ENCODE data around the gene CHSY3.
"Not testable (repeated sequence)": the region's sequence is repeated elsewhere in the genome, so short reads cannot be mapped to it uniquely, and the experiment has no call there.

CHSY3 gene

DNA sequence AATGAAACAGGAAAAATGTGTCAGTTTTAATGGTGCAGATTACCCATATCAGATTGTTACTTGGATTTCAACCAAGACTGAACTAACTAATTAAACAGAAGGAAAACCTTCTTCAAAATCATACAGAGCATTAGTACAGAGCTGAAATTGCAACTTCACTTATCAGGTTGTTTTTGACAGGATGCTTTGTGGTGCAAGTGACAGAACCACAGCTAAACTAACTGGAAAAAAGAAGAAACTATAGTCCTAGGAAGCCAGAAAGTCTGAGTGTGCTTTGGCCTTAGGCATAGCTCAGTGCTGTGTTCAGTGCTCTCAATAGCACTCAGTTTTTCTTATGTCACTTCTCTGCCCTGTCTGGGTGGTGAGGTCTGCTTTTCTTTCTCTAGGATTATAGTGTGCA is 267.4 kb downstream of the CHSY3 start:
- DNase-seq, result no peak

- no peak for DNase-seq
These were observed 278.9 kb downstream of the CHSY3 start for GRCh38 chr5:130183115-130183514.

DNA sequence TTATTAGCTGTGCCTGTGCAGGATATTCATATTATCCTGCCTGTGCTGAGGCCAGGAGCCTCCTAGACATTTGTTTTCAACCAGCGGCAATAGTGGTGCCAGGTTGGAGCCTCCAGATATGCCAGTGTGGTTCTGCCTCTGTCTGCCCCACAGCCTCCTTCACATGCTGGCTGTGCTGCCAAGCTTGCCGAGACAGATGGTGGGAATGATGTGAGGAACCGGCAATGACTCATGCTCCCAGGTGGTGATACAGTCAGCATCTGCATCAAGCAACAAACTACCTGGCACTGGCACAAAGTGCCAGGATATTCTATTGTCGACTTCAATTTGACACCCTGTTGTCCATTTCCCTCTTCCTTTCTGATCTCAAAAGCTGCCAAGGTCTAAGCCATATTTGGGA is 285.7 kb downstream of the CHSY3 start:
- no peak for DNase-seq

DNA sequence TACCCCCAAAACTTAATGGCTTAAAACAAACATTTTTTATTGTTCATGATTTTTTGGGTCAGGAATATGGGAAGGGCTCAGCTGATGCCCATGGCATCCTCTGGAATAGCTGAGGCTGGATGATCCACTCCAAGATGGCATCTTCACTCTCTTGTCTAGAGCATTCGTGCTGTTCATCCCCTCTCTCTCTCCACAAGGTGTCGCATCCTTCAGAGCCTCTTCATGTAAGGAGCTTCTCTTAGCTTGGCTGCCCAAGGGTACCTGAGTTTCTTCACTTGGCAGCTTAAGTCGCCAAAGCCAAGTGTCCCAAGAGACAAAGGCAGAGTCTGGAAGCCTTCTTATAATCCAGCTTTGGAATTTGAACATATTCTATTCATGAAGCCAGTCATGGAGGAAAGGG is 294.7 kb downstream of the CHSY3 start:
- no peak for DNase-seq

- DNase-seq, result no peak
These were observed 302.4 kb downstream of the CHSY3 start for GRCh38 chr5:130206686-130207085.

DNA sequence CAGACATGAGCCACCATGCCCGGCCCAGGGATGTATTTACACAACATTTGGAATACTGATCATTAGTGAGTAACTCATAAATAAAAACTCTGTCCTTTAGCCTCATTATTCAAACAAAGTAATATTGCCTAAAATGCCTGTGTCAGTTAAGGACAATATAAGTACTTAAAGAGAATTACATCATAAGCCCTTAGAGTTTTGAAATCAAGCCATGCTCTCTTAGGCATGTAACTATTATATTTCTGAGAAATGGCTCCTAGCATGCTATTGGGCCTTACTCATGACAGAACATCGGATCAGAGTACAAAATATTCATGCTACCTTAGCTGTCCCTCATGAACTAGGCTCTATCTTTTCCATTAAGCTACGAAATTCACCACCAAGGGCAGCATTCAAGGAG is 309.3 kb downstream of the CHSY3 start:
- DNase-seq, result no peak

DNA sequence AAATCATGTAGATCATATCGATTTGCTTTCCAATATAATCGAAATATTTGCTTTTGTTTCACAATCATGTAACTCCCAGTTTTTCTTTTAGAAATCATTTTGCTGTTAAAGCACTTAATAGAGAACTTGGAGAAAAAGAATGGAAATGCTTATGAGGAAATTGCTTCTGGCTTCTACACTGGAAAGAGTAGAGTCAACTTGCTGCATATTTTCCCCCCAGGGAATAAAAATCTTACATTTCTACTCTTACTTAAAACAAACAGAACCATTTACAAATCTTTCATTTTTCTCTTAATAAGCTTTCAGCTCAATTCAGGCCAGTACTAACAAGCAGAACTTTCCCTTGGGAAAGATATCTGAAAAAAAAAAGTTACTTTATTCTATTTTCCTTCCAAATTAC is 312.0 kb downstream of the CHSY3 start:
- DNase-seq, result no peak

DNA sequence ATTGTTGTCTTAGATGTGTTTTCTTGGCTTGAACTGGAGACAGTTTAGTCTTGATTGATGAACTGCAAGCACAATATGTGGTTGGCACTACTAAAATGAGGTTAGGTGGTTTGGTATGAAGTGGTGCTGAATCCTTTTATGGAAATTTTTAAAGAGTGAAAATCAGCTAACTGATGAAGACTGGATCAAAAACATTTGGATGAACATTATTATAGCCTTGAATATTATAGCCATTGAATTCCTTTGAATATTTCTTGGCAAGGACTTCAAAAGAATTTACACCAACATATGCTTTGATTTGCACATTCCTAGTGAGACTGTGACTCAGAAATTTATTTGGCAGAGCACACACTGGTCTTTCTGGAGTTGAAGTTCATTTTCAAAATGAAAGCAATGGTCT is 318.3 kb downstream of the CHSY3 start:
- DNase-seq, result no peak

DNA sequence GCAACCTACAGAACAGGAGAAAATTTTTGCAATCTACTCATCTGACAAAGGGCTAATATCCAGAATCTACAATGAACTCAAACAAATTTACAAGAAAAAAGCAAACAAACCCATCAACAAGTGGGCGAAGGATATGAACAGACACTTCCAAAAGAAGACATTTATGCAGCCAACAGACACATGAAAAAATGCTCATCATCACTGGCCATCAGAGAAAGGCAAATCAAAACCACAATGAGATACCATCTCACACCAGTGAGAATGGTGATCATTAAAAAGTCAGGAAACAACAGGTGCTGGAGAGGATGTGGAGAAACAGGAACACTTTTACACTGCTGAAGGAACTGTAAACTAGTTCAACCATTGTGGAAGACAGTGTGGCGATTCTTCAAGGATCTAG is 322.3 kb downstream of the CHSY3 start:
- not testable (repeated sequence) for DNase-seq

DNA sequence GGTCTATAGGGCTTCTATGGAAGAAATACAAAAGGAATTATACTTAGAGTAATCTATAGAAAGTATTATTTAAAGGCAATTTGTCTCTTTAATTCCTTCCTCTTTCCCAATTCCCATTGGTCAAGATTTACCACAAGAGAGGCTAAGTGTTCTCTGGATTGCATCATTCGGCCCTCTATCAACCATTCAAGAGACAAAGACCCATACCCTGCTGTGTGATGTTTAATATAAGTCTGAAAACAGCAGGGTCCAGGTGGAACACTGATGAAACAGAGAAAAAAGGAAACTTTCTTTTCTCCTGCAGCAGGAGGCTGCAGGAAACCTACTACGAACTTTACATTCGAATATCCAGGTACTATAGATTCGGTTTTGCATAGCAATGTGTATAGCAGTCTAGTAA is 323.4 kb downstream of the CHSY3 start:
- no peak for DNase-seq

DNA sequence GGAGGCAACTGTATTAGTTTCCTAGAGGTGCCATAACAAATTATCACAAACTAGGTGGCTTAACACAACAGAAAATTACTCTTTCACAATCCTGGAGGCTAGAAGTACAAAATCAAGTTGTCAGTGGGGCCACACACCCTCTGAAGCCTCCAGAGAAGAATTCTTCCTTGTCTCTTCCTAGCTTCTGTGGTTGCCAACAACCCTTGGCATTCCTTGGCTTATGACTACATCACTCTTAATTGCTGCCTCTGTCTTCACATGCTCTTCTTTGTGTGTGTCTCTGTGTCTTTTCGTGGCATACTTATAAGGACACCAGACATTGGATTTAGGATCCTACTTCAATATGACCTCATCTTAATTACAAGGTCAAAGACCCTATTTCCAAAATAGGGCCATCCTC is 327.5 kb downstream of the CHSY3 start:
- DNase-seq, result no peak

DNA sequence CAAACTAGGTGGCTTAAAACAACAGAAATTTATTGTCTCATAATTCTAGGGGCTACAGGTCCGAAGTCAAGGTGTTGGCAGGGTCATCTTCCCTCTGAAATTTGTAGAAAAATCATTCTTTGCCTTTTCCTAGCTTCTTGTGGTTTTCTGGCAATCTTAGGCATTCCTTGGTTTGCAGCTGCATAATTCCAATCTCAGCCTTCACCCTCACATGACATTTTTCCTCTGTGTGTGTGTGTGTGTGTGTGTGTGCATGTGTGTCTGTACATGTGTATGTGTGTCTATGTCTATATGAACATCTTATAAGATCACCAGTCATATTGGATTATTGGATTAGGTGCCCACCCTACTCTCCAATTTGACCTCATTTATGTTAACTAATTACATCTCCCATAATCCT is 330.6 kb downstream of the CHSY3 start:
- DNase-seq, result no peak
